MG63 (cell line): ENCODE results near the gene AFAP1. TPM values are rescaled to one million over a fixed set of nuclear protein-coding genes. Genes with fewer than 3 reads are reported as not detected.

Source experiments
- DNase-seq: peaks from one replicate; pipeline ENCODE4 v3.0.0-alpha.2; 2020
- H3K27me3 ChIP-seq: fragments of 250-450 bp; sonication (Bioruptor Pico); 2 replicates; pipeline ENCODE4 v1.5.1; 2020; ENCODE audit warnings: mild to moderate bottlenecking, moderate library complexity
- H3K36me3 ChIP-seq: fragments of 250-450 bp; sonication (Bioruptor Pico); 2 replicates; pipeline ENCODE4 v1.5.1; 2020; ENCODE audit warnings: mild to moderate bottlenecking, moderate library complexity
- H3K4me3 ChIP-seq: fragments of 250-450 bp; sonication (Bioruptor Pico); 2 replicates; pipeline ENCODE4 v1.5.1; 2020; ENCODE audit warnings: mild to moderate bottlenecking, moderate library complexity
- H3K9me3 ChIP-seq: fragments of 250-450 bp; sonication (Bioruptor Pico); 2 replicates; pipeline ENCODE4 v1.5.1; 2020; ENCODE audit warnings: mild to moderate bottlenecking, moderate library complexity
- total RNA-seq: library from RNA; depleted of rRNA; stranded (reverse); fragments of >200 nt; shearing (Covaris generic); gene quantifications from 2 replicates; pipeline ENCODE4 v1.2.3, GENCODE V29; 2014; ENCODE audit warnings: low replicate concordance

The AFAP1 gene
- total RNA-seq, 1 experiment from 2014 or later, result 30.0 TPM

DNA sequence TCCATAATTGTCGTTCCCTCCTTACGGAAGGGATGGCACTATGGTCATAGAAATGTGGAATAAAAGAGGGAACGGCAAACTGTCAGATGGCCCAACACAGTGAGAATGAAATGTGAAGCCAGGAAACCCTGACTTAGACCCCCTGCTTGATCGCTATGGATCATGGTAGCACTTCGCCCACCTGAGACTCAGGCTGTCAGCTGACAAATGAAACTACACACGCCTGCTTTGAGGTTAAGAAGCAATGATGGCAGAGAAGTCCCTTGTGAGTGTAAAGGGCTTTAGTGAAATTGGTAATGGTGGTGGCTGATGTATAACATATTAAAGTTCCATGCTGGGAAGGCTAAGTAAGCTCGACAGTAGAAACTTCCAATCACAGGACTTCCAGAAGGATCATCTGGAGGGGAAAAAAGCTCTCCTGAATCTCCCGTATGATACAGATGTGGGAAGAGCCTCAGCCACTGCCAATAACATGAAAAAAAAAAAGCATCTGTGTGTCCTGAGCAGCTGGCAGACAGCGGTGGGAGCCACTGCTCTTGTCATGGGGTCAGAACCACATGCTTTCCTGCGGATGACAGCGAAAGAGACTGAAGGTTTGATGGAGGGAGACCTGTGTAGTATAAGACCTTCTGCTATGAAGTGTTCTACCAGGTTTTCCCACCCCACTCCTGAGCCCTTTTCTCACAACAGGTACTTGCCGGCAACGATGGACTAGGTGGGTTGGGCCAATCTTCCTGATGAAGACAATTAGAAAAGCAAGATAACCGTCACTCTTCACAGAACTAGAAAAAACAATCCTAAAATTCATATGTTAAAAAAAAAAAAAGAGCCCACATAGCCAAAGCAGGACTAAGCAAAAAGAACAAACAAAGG, 107.6 kb downstream of the AFAP1 start:
- no peaks in the 10 kb centered on the region for H3K9me3 ChIP-seq
- no peak for DNase-seq
- no peak overlapping the region for H3K4me3 ChIP-seq
- H3K27me3 ChIP-seq, result no peaks in the 10 kb centered on the region
- peaks cover 42% of the 10 kb centered on the region for H3K36me3 ChIP-seq

DNA sequence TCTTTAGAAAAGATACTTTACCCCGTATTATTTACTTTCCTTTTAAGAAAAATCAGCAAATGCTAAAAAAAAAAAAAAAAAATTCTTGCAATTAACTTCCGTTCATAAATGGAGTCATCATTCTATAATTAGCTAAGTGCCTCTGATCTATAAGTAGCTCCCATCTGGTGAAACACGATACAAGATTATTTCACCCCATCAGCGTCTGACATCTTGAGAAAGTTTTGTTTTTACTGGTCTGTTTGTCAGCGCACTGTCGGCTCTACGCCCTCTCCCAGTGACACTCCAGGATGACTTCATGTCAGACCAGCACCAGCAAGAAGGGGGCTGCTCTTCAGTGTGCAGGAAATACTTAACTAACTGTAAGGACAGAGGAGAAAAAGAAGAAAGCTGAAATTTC, 108.3 kb downstream of the AFAP1 start:
- peaks cover 42% of the 10 kb centered on the region for H3K36me3 ChIP-seq
- H3K27me3 ChIP-seq, result no peaks in the 10 kb centered on the region
- no peak for DNase-seq
- H3K9me3 ChIP-seq, result no peaks in the 10 kb centered on the region
- H3K4me3 ChIP-seq, result no peak overlapping the region

DNA sequence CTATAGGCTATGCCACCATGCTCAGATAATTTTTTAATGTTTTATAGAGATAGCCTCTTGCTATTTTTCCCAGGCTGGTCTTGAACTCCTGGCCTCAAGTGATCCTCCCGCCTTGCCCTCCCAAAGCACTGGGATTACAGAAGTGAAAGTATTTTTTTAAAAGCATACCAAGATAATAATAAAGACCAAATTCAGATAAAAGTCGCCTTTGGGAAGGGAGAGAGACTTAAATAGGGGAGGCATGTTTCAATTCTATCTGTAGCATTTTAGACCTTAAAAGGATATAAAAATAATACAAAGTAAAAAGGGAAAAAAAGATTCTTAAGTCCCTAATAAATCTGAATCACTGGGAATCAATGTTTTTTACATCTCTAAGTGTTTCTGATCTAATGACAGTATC, 108.9 kb downstream of the AFAP1 start:
- Histone ChIP-seq H3K36me3 (peaks cover 38% of the 10 kb centered on the region), H3K4me3 (no peak overlapping the region), H3K27me3 (no peaks in the 10 kb centered on the region), H3K9me3 (no peaks in the 10 kb centered on the region)
- DNase-seq, result no peak

DNA sequence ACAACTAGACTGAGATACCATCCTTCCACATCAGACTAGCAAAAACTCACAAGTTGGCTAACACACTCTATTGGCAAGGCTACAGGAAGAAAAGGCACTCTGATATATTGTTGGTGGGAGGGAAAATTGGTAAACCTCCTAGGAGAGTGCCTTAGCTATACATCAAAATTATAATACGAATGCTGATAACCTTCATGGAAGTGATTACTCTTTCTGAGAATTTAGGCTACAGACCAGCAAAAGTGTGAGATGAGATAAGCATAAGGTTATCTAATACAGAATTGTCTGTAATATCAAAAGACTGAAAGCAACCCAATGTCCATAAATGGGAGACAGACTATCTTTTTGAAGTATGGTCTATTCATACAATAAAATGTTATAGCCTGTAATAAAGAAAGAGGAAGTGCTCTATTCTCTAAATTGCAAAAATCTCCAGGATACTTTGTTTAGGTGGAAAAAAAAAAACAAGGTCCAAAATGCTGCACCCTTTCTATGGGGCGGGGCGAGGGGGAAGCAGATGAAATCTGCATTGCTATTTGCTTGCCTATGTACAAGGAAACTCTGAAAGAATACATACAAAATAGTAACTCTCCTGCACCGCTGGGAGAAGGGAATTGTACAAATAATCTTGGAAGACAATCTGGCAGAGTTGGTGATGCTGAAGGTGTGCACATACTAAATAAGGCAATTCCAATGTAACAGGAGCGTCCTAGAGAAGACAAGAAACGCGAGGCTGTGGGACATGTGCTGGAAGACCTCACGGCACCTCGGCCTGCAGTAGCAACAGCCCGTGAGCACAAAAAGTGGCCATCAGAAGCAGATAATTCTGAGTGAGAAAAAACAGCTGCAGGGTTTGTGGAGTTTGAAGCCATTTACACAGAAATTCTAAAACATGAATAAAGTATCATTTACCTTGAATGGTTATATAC, 109.7 kb downstream of the AFAP1 start:
- no peak overlapping the region for H3K4me3 ChIP-seq
- no peaks in the 10 kb centered on the region for H3K27me3 ChIP-seq
- no peak for DNase-seq
- peaks cover 40% of the 10 kb centered on the region for H3K36me3 ChIP-seq
- H3K9me3 ChIP-seq, result no peaks in the 10 kb centered on the region

DNA sequence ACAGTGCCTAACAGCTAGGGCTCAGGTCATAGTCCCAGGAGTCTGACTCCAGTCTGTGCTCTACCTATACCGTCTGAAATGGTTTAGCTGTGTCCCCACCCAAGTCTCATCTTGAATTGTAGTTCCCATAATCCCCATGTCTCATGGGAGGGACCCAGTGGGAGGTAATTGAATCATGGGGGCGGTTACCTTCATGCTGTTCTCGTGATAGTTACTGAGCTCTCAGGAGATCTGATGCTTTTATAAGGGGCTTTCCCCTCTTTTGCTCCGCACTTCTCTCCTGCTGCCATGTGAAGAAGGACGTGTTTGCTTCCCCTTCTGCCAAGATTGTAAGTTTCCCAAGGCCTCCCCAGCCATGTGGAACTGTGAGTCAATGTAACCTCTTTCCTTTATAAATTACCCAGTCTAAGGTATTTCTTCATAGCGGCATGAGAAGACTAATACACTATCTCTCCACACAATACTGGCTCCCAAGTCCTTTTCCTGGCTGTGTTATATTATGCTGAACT, 110.8 kb downstream of the AFAP1 start:
- Histone ChIP-seq H3K4me3 (no peak overlapping the region), H3K36me3 (peaks cover 42% of the 10 kb centered on the region), H3K27me3 (no peaks in the 10 kb centered on the region), H3K9me3 (no peaks in the 10 kb centered on the region)
- peak; percentile 30 for DNase-seq

DNA sequence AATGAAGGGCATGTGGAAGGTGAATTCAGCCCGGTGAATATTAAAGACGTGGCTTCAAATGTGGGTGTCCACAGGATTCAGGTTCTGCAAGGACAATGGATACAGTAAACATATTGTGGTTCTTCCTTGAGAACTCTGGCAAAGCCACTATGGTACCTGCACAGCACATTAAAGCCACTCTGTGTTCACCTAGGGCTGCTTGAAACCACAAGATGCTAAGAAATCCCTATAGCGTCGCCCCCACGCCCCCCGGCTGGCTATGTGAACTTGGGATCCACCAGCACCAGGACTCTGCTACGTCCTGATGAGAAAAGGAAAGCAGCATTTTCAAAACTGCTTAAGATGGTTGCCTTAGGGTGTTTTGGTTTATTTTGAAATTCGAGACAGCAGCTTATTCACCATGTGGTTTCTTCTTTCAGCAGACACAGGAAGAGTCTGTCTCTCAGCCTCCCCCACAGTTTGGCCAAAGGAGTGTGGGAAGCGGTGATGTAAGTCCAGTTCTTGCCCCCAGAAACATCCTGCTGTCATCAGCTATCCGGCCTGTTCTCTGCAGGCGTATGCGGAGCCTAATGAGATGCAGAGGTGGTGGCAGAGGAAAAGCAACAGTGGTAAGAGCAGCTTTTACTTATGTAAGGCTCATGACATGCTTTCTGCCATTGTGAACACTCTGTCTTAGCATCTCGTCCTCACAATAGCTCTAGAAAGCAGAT, 111.5 kb downstream of the AFAP1 start:
- no peaks in the 10 kb centered on the region for H3K9me3 ChIP-seq
- no peaks in the 10 kb centered on the region for H3K27me3 ChIP-seq
- no peak overlapping the region for H3K4me3 ChIP-seq
- peaks cover 40% of the 10 kb centered on the region for H3K36me3 ChIP-seq
- DNase-seq, result peak; percentile 80

DNA sequence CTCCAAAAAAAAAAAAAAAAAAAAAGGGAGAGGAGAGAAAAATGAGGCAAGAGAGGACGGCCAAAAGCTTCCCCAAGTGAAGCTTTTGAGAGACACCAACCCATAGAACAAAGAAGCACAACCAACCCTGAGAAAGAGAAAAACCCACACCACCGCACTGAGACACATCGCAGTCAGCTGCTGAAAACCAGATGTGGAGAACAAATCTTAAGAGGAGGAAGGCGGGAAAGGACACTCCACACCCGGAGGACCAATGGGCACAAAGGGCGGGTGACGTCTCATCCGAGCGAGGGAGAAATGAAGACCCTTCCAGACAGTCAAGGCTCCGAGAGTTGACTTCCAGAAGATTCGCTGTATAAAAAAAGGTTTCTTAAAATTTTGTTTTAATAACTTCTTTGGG, 112.1 kb downstream of the AFAP1 start:
- H3K4me3 ChIP-seq, result no peak overlapping the region
- no peak for DNase-seq
- no peaks in the 10 kb centered on the region for H3K9me3 ChIP-seq
- peaks cover 40% of the 10 kb centered on the region for H3K36me3 ChIP-seq
- H3K27me3 ChIP-seq, result no peaks in the 10 kb centered on the region

DNA sequence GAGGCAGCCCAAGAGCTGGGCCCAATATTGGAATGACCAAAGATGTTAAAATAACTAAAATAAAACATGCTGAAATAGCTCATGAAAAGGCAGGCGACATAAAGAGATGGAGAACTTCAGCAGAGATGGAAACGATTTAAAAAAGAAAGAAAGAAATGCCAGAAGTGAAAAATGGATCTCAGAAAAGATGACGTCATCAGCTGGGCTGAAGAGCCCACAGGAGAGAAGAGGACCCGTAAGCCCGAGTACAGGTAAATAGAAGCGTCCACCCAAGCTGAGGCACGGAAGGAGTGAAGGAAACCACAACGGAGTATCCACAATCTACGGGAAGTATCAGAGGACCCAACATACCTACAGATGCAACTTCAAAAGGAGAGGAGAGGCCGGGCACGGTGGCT, 112.8 kb downstream of the AFAP1 start:
- no peaks in the 10 kb centered on the region for H3K27me3 ChIP-seq

DNA sequence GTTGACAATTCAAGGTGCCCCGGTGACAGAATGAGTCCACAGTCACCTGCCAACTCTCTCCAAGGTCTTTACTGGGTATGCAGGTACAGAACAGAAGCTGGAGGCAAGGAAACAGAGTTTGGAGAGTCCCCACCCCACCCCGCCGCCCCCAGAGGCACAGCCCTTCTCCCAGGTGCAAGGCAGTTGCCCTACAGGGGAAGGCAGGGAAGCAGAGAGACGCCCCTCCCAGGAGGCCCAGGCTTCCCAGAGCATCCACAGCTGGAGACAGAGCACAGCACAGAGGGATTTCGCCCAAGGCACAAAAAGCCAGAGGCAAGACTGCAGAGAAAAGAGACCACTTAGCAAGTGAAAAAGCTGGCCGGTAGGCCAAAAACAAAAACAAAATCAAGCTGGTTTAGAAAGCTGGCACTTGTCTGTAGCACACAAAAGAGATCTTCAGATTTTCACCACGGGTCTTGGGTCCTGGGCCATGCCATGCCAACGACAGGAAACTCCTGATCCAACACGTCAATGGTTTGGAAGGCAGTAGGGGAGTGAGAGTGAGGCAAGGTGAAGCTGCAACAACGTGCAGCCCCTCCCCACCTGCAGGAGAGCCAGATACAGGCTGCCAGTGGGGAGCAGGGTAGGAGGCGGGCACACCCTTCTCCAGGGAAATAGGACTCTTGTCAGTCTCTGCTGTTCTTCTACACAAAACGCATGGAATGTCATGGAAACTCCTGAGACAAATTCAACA, 113.3 kb downstream of the AFAP1 start:
- DNase-seq, result no peak
- no peaks in the 10 kb centered on the region for H3K27me3 ChIP-seq
- H3K9me3 ChIP-seq, result no peaks in the 10 kb centered on the region
- H3K4me3 ChIP-seq, result no peak overlapping the region
- peaks cover 41% of the 10 kb centered on the region for H3K36me3 ChIP-seq

More for the DNA sequence above, 112.8 kb downstream of the AFAP1 start:
- Histone ChIP-seq H3K36me3 (peaks cover 39% of the 10 kb centered on the region), H3K4me3 (no peak overlapping the region), H3K9me3 (no peaks in the 10 kb centered on the region)
- no peak for DNase-seq

DNA sequence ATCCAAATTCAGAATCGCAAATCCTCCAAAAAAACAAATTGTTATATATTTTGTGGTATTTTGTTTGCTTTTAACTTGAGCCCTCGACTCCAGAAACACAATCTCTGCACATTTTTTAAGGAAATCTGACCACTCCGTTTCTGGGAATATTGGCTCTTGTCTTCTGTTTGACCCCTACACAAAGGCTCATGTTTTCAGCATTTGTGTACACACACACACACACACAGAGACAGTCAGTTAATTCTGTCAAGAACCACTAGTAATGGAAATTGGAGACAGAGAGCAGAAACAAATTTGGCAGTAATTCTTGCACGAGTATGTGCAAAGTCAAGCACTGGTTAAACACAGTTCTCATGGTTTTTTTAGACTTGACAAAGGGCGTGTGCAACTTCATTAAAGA, 115.4 kb downstream of the AFAP1 start:
- H3K4me3 ChIP-seq, result no peak overlapping the region
- peaks cover 34% of the 10 kb centered on the region for H3K36me3 ChIP-seq
- DNase-seq, result no peak
- no peaks in the 10 kb centered on the region for H3K9me3 ChIP-seq
- H3K27me3 ChIP-seq, result no peaks in the 10 kb centered on the region

DNA sequence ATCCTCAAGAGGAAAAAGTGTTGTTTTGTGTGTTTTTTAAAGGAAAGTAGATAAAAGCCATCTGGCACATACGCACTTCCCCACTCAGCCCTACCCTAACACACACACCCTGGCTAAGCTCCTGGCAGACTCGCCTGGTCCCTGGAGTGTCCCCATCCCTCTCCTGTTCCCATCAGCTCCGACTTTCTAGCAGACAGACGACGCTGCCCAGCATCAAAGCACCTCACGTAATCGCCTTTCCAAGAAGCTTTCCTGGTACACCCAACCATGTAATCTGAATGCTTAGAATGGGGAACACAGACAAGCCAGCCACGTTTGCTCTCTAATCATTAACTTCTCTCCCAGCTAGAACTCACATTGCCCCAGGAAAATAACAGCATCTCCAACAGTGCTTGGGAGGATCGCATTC, 116.2 kb downstream of the AFAP1 start:
- peaks cover 31% of the 10 kb centered on the region for H3K36me3 ChIP-seq
- DNase-seq, result no peak

DNA sequence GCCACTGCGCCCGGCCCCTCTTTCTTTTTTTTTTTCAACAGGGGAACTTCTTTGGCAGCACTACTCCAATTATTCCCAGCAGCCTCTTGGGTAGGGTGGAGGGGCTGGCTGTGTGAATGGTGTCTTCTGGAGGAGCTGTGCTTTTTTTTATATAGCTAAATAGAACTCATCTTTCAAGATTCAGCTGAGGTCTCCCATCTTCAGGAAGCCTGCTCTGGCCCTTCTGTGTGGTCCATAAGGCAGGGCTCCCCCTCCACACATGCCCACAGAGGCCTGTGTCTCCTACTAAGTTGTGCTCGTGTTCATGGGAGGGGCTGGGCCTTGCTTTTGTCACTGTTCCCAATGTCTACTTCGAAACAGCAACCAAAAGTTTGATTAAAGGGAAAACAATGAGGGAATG, 116.8 kb downstream of the AFAP1 start:
- Histone ChIP-seq H3K4me3 (no peak overlapping the region), H3K36me3 (peaks cover 33% of the 10 kb centered on the region), H3K9me3 (no peaks in the 10 kb centered on the region), H3K27me3 (no peaks in the 10 kb centered on the region)
- no peak for DNase-seq

More for the DNA sequence above, 116.2 kb downstream of the AFAP1 start:
- no peak overlapping the region for H3K4me3 ChIP-seq
- H3K9me3 ChIP-seq, result no peaks in the 10 kb centered on the region
- no peaks in the 10 kb centered on the region for H3K27me3 ChIP-seq

DNA sequence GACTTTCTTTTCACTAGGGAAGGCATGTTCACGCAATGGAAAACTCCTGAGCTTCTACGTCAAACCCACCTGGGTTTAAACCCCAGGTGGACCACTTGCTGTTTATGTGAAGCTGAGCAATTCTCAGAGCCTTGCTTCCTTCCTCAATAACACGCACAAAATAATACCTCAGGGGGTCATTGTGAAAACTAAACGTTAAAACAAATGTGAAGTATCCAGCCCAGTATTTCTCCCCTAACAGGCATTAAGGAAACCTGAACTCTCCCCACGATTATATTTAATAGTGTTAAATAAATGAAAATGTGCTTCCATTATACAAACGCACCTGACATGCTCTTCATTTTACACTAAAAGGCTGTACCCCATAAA, 117.5 kb downstream of the AFAP1 start:
- Histone ChIP-seq H3K4me3 (no peak overlapping the region), H3K36me3 (peaks cover 36% of the 10 kb centered on the region), H3K9me3 (no peaks in the 10 kb centered on the region), H3K27me3 (no peaks in the 10 kb centered on the region)
- no peak for DNase-seq

DNA sequence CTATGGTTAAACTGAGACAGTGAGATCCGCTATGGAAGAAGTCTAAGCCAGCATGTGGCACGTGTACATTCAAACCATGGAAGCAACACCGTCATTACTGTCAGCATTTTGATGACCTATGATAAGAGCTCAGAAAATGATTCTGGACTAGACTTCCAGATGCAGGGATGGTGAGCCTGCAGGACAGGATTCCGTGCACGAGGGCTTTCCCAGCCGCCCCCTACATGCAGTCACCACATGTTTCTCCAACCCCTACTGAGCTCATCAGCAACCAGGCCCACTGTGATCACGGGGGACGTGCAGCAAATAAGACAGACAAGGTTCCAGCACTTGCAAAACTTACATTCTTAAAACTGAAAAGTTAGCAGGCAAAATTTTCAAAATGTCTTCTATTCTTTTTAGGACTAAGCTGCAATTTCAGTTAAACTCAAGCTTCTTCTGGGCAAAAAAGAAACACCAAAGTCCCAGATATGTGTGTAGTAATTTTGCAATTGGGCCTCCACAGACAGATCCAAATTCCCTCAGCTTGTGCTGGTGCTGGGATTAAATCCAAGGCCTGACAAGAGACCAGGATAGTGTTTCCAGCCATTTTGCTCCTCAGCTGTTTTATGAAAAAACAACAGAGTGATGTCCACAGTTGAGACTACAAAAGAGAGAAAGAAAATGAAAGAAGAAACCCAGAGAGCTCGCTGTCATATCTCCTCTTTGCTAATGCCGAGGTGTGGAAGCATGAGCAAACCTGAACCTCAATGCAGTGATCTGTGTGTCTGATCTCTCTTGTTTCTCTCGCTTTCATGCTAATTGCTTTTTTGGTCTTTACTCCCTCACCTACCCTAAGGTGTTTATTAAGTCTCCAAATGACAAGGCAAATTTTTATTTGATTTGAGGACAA, 118.2 kb downstream of the AFAP1 start:
- Histone ChIP-seq H3K4me3 (no peak overlapping the region), H3K27me3 (no peaks in the 10 kb centered on the region), H3K36me3 (peaks cover 37% of the 10 kb centered on the region), H3K9me3 (no peaks in the 10 kb centered on the region)
- no peak for DNase-seq

DNA sequence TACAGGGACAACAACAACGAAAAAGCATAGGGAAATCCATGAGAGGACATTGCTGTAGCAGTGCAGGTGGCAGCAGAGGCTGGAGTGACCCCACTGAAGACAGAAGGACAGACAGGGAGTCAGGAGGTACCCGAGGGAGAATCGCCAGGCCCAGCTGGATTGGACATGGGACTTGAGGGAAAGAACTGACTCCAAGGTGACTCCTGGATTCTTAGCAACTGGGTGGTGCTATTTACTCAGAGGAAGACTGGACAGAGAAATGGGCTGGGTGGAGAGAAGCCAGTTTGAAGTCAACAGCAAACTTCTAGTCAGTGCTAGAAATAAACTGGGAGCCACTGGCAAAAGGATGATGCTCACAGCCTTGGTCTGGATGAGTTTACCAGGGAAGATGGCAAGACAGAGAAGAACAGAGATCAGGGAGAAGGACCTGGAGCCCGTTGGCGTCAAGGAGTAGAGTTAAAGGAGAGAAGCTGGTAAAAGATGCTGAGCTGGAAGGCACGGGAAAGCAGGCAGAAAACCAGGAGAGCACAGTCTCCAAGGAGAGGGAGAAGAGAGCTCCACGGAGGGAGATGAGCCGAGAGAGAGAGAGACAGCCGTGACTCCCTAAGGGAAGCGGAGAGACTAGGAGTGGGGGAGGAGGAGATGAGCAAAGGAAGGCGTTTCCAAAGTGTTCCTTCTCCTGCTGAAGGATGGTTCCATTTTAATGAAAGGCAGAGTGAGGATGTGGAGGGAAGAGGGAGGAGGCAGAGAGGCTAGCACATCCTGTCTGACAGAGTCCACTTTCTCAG, 119.4 kb downstream of the AFAP1 start:
- DNase-seq, result no peak
- Histone ChIP-seq H3K36me3 (peaks cover 40% of the 10 kb centered on the region), H3K27me3 (no peaks in the 10 kb centered on the region), H3K9me3 (no peaks in the 10 kb centered on the region), H3K4me3 (no peak overlapping the region)
